CD1c-positive myeloid dendritic cell (primary cell): ENCODE data around the gene SLC8A1.
"Not testable (repeated sequence)": the region's sequence is repeated elsewhere in the genome, so short reads cannot be mapped to it uniquely, and the experiment has no call there.

Experiments used
- DNase-seq: peaks from one replicate; pipeline ENCODE4 v3.0.0-alpha.2; 2016; ENCODE audit errors: extremely low spot score

SLC8A1 gene

GRCh38 chr2:40108851-40109250 lies 343.0 kb downstream of the SLC8A1 start:
- no peak for DNase-seq

- DNase-seq: no peak
Measured at GRCh38 chr2:40106061-40106460, 345.8 kb downstream of the SLC8A1 start.

DNA sequence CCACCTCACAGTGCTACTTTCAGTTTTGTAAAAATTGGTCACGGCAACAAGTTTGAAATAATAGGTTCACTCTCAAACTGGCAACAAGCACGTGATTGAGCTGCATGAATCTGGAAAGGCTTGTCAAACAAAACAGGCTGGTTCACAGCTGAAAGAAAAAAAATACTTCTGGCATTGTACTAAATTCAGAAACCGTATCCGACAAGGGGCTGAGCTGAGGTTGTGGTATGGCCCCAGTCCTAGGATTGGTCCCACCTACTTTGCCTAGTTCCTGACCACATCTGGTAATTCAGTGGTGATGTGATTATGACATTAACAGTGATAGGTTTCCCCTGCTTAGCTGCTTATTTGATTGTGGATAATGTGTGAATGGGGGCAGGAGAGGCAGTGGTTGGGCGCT lies 346.3 kb downstream of the SLC8A1 start:
- no peak for DNase-seq

GRCh38 chr2:40103590-40103989 lies 348.3 kb downstream of the SLC8A1 start:
- no peak for DNase-seq

DNA sequence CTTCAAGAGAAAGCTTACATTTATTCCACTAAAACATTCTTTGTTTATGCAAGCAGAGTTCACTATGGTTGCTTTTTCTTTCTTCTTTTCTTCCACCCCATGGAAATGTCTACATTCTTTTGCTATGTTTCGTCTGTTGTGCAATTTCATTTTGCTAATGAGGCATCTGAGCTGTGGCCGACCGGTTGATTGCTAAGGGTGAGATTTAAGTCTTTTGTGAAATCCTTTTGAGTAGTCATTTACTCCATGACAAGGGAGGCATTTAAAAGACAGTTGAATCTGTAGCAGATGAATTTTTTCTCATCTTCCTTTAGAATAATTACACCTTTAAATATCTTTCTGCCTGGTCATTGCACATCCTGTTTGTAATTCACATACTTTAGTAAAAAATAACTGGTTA lies 348.7 kb downstream of the SLC8A1 start:
- no peak for DNase-seq

DNA sequence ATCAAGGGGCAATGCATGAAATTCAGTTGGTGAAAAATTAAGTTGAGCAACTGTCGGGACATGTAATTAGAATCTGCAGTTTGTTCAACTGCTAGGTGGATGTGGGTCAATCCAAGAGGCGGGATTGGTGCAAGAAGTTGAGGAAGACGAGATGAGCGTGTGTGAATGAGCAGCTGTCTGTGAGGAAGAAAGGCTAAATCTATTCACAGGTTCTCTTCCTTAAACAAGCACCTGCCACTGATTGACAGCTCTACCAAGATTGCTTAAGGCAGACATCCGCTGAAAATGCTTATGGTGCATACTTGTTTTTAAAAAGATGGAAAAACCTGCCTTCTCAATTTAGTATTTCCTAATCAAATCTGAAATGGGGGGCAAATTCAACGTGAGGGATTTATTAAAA lies 349.4 kb downstream of the SLC8A1 start:
- no peak for DNase-seq

DNA sequence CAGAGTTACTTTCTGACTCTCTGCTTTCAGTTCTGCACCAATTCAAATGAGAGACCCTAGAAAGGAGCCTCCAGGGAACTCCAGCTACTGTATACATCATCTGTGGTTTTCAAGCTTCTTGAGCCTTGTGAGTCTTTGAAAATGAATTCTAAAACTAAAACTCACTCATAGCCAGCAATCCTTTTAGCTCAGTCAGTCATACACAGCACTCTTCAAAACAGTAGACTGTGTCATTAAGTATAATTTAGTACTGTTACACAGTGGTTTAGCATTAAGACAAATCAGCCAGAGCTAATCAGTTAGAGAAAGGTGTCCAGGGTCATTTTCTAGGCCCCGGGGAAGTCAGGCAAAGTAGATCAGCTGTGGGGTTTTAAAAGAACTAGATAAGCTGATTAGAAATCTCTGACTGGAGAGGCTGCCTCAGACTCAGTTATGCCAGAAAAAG lies 350.7 kb downstream of the SLC8A1 start:
- no peak for DNase-seq

- DNase-seq: no peak
Measured at GRCh38 chr2:40100676-40101075, 351.2 kb downstream of the SLC8A1 start.

DNA sequence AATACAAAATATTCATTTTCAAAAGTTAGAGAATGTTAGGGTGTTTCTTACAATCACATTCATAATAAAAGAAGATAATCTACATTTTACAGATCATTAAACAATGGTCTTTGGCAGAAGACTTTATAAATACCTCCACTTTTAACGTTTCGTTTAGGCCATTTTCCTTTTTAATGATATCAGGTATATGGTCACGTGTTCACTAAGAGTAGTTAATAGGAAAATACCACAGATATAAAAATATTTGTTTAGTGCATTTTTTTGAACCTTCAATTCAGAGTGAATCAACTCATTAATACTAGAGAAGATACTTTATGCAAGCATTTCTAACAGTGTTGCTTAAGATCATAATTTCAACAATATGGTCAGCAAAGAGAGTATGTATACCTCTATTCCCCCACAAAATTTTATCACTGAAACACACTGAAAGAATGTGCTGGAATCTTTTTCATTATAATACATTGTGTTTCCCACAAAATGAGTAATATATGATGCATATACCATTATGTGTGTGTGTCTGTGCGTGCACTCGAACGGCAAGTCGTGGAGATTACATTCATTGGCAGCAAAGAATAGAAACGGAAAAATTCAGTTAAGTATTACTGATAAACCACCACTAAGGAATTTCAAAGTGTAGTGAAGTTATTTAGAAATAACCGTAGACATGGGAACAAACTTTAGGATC lies 353.0 kb downstream of the SLC8A1 start:
- no peak for DNase-seq

- no peak for DNase-seq
Measured at GRCh38 chr2:40097691-40098385, 354.1 kb downstream of the SLC8A1 start.

DNA sequence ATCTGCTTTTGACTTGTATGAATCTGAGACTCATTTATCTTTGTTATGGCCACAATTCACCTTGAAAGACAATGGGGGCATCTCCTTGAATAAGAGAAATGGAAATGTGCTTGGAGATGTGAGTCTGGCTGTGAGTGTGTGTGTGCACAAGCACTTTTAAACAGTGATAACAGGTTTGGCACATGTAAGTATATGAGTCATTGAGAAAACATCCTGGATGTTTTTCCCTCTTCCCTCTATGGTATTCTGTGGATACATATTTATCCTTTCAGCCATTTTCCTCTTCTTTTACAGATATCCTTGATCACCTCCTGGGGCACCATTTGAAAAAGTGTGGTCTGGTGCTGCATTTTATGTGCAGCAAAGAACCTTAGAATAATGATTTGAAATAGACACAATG lies 355.5 kb downstream of the SLC8A1 start:
- no peak for DNase-seq

- DNase-seq: no peak
Measured at GRCh38 chr2:40095000-40095399, 356.9 kb downstream of the SLC8A1 start.

- no peak for DNase-seq
Measured at GRCh38 chr2:40094451-40094850, 357.4 kb downstream of the SLC8A1 start.

DNA sequence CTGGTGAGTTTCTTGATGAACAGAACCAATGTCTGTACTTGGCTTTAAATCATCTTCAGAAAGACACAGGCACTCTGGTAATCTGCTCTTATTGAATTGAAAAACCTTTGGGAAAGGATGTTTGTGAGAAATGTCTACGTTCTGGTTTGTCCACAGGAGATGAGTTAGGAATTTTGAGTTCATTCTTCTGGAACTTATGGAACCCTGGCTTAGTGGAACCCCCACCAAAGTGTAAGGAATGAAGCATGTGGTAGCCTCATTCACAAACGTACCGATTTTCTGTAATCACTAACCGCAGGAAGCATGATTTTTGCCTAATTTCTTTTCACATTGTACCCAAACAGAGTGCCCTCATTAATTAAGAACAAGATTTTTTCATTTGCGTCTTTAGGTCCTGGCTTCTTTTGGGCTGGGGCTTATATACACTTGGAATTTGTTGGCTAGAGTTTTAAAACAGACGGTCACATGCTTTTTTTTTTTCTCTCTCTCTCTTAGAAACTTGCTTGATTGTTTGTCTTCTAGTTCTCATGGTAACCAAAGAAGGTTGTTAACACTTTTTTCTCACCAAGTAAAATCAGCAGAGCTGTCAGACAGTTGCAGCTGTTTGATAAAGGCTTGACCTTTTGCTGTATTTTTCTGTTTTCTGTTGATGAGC lies 358.7 kb downstream of the SLC8A1 start:
- DNase-seq: no peak

DNA sequence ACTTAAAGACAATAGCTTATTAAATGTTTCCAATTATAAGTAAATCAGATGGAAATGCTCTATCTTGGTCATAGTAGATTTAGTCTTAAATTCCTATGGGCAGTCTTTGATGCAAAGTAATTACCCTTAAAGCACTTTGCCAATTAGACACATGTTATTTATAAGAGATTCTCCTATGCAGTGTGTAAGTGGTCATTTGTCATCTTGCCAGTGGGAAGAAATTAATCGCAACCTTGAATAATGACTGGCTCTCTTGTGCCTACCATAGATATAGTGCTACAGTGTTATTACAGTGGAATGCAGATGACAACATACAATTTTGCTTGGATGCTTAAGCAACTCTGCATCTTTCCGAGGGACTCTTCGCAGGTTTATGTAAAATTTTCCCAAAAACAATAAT lies 361.8 kb downstream of the SLC8A1 start:
- no peak for DNase-seq

DNA sequence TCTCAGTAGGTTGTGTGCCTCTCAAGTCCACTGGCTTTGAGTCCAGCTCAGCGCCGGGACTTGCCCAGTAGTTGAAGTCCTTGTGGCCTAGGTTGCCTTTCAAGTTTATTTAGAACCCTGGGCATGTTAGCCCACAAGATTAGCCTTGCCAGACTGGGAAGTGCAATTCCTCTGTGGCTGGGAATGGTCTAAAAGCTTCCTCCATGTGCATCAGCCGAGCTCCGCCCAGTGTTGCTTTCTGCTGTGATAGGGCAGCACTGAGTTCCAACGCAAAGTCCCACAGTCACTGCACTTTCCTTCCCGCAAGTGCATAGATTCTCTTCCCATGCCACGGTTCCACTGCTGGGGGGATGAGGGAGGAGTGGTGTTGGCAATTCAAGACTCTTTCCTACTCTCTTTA lies 364.0 kb downstream of the SLC8A1 start:
- DNase-seq: no peak

DNA sequence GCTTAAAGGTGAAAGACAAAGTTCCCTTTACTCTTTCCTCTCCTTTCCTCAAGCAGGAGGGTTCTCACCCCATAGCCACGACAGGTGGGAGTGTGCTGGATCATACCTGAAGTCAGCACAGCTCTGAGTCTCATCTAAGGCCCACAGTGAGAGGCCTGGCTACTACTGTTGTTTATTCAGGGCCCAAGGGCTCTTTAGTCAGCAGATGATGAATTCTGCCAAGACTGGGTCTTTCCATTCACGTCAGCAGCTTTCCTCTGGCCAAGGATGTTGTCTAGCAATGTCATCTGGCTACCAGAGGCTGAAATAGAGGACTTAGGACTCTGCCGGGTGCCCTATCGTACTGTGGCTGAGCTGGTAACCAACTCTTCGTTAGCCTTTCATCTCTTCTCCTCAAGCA lies 364.5 kb downstream of the SLC8A1 start:
- DNase-seq: no peak

- DNase-seq: no peak
Measured at GRCh38 chr2:40085786-40086185, 366.1 kb downstream of the SLC8A1 start.

GRCh38 chr2:40073336-40073735 lies 378.6 kb downstream of the SLC8A1 start:
- DNase-seq: not testable (repeated sequence)

- DNase-seq: no peak
Measured at GRCh38 chr2:40072442-40073232, 379.3 kb downstream of the SLC8A1 start.

DNA sequence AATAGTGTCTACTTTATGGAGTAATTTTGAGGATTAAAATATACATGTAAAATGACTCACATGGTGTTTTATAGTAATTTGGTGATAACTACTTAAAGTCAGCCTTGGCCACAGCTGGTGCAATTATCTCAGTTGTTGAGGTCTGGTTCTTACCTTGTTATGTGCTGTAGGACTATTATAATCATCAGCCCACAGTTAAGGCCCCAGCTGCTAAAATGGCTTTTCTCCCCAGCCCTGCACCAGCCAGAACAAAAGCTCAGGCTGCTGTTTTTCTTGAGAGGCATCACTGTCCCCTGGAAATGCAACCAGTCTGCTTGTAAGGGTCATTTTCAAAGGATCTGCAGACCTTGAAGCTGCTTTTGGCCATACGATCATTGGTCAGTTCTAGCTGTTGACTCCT lies 389.5 kb downstream of the SLC8A1 start:
- no peak for DNase-seq

DNA sequence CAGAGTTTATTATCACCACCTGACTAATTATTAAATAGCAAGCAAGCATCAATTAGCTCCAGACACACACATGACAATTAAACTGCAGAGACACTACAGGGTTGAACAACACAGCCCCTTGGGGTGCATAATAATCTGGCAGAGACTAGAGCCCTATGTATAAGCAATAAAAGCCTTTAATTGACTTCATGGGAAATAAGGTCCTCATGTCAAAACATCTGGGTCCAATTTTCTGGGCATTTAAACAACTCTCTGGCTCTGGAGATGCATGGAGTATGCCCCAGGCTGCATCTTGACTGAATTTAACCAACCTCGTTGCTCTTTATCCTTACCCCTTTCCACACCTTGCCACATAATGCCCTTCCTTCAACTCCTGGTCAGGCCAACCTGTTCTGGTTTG lies 402.1 kb downstream of the SLC8A1 start:
- DNase-seq: no peak
